Measurements from ENCODE around the gene PLEKHG5. TPM values are rescaled to one million over a fixed set of nuclear protein-coding genes. Genes with fewer than 3 reads are reported as not detected.
"Not testable (repeated sequence)": the region's sequence is repeated elsewhere in the genome, so short reads cannot be mapped to it uniquely, and the experiment has no call there.

The PLEKHG5 gene
- total RNA-seq, 1 donor from 2014 or later, result 0.22 TPM

DNA sequence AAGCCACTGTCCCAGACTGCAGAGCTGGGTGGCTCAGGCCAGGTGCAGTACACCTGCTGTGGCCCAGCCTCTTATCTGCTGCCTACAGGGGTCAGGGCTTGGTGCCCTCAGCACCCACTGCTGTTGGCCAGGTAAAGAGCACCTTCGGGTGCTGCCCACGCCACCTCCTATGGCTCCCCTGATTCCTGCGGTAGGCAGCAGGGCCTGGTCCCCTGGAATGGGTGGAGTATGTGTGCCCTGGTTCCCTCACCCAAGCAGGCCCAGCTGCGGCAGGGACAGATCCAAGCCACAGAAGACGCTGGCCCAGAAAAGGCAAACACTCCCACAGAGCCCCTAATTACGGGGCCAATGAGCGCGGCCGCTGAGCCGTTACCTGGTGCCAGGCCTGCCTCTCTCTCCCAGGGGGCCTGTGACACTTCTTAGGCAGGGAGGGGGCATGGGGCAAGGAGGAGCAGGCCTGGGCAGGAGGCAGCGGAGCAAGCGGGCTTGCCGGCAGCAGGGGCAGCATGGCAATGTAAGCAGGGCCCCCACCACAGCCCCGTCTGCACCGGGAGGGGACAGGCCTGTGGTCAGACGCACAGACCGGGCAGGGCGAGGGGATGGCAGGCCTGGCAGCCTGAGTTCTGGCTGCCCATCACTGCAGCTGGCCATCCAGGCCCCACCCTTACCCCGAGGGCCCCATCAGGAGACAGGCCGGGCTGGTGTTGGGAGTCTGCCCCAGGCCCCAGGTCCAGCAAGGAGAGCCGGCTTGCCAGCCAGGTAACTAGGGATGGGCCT lies 47.9 kb downstream of the PLEKHG5 start:
- no peak overlapping the region for H3K27ac Mint-ChIP-seq
- TF ChIP-seq CTCF (IDR thresholded peaks at IDR 0.05), result no peak
- H3K9me3 Mint-ChIP-seq, result no peaks in the 10 kb centered on the region
- peaks cover 11% of the 10 kb centered on the region for H3K4me1 Mint-ChIP-seq
- H3K4me3 Mint-ChIP-seq, result no peak overlapping the region
- intact Hi-C loops (cut with micrococcal nuclease), result no loop called here
- H3K27me3 Mint-ChIP-seq, result peaks cover 32% of the 10 kb centered on the region
- H3K36me3 Mint-ChIP-seq (ENCODE audit: low read depth), result no peaks in the 10 kb centered on the region
- CTCF ChIA-PET, result no interaction called here
- ATAC-seq (ENCODE audit: low read depth) (no peak), DNase-seq (no peak)
- POLR2A ChIA-PET, result no interaction called here

DNA sequence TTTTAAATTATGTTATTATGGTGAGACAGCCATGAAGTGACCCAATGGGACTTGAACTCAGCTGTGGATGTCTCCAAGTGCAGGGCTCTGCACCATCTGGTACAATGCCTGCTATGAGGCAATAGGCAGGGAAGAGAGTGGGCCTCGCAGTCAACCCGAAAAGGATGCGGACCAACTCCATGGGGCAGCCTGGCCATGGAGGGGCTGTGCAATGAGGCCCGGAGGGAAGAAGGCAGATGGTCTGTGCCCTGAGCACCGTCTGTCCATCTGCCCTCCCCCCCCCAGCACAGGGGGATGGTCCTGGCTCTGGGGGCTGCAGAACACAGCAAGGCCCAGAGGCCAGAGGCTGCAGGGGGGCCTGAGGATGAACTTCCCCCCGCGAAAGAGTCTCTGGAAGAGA lies 49.9 kb downstream of the PLEKHG5 start:
- ATAC-seq (ENCODE audit: low read depth) (no peak), DNase-seq (no peak)
- ChIA-PET POLR2A (no interaction called here), CTCF (interaction anchor here (1.0 to 2.2 kb wide), 2 partner anchors 18 to 44 kb away, joined by 3 to 9 read pairs; no protein-coding TSS in a partner anchor)
- Mint-ChIP-seq H3K4me1 (peaks cover 10% of the 10 kb centered on the region), H3K9me3 (no peaks in the 10 kb centered on the region), H3K36me3 (ENCODE audit: low read depth) (no peaks in the 10 kb centered on the region), H3K4me3 (no peak overlapping the region), H3K27me3 (peaks cover 40% of the 10 kb centered on the region), H3K27ac (no peak overlapping the region)
- intact Hi-C loops (cut with micrococcal nuclease), result no loop called here
- TF ChIP-seq CTCF (IDR thresholded peaks at IDR 0.05), result no peak

DNA sequence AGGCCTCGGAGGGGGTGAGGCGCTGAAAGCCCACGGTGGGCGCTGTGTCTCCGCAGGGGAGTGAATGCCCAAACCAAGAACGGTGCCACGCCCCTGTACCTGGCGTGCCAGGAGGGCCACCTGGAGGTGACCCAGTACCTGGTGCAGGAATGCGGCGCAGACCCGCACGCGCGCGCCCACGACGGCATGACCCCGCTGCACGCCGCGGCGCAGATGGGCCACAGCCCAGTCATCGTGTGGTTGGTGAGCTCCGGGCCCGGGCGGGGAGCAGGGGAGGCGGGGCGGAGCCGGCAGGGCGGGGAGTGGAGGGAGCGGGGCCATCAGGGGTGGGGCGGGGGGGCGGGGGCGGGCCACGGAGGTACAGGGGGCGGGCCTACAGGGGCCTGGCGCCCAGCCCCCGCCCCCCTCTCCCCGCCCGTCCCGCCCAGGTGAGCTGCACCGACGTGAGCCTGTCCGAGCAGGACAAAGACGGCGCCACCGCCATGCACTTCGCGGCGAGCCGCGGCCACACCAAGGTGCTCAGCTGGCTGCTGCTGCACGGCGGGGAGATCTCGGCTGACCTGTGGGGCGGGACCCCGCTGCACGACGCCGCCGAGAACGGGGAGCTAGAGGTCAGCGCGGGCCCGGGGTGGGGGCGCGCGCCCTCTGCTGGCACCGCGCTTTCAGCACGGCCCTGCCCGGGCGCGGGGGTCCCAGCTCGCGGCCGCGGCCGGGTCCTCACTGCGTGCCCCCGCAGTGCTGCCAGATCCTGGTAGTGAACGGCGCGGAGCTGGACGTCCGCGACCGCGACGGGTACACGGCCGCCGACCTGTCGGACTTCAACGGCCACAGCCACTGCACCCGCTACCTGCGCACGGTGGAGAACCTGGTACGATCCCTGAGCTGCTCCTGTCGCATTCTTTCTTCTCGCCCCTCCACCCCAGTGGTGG lies 51.0 kb downstream of the PLEKHG5 start:
- ATAC-seq (ENCODE audit: low read depth), result peak; percentile 81
- no peak overlapping the region for H3K27ac Mint-ChIP-seq

DNA sequence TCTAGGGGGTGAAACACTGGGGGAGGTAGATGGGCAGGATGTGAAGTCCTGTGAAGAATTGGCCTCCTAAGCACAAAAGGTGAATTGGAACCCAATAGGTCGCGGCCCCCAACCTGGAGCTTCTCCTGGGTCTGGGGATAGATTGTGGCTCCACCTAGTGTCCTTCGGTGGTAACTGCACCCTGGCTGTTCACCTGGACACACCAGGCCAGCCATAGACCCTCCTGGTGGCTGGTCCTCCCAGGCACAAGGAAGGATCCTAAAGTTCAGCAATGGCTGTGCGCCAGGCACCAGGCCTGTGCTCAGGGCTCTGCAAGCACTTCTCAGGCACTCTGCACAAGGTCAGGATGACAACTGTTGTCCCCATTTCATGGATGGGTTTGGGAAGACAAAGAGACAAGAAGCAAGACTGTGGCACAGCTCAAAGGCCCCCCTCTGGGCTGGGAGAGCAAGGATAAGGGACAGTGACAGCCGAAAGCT lies 53.4 kb downstream of the PLEKHG5 start:
- POLR2A ChIA-PET, result no interaction called here

More for the DNA sequence above, 51.0 kb downstream of the PLEKHG5 start:
- no peak for TF ChIP-seq CTCF (IDR thresholded peaks at IDR 0.05)
- Mint-ChIP-seq H3K4me1 (peaks cover 7% of the 10 kb centered on the region), H3K9me3 (no peaks in the 10 kb centered on the region), H3K27me3 (peaks cover 38% of the 10 kb centered on the region), H3K36me3 (ENCODE audit: low read depth) (no peaks in the 10 kb centered on the region), H3K4me3 (peak overlapping the region; percentile 35)
- DNase-seq, result peak; percentile 47
- ChIA-PET CTCF (interaction anchor here (1.0 to 2.2 kb wide), 7 partner anchors 17 to 193 kb away, joined by 3 to 9 read pairs (median 4); no protein-coding TSS in a partner anchor), POLR2A (no interaction called here)
- intact Hi-C loops (cut with micrococcal nuclease), result no loop called here

DNA sequence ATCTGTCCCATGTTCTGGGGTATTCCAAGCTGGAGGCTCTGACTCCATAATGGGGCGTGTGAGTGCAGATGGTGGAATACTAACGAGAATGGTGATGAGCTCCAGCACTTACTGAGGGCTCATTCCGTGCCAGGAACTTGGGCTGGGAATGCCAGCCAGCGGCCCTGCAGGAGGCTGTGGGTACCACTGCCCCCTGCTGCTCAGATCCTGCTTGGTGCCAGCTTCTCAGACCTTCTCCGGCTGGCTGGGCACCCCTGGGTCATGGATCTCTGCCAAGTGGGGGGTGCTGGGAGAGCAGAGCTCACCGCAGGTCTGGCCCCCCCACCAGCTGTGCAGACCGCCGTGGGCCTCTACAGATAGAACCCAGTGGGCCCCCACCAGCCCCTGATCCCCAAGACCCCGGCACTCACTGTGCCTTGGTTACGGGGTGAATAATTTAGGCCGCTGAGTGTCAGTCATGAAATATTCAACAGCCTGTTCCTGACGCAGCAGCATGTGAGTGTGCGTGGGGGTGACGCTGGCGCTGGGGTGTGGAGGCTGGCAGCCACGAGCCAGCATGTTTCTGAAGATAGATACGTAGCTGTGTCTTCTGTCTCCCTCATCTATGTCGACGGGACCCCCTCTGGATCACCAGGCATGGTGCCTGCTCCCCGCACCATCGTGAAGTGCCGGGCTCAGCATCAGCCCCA lies 54.3 kb downstream of the PLEKHG5 start:
- peaks cover 44% of the 10 kb centered on the region for H3K27me3 Mint-ChIP-seq
- H3K9me3 Mint-ChIP-seq; H3K4me1 Mint-ChIP-seq; DNase-seq; H3K27ac Mint-ChIP-seq; H3K4me3 Mint-ChIP-seq; intact Hi-C loops (cut with micrococcal nuclease); H3K36me3 Mint-ChIP-seq (ENCODE audit: low read depth); POLR2A ChIA-PET; ATAC-seq (ENCODE audit: low read depth): not testable (repeated sequence)
- CTCF ChIA-PET, result interaction anchor here (0.7 to 2.8 kb wide), 10 partner anchors 10 to 191 kb away, joined by 3 to 26 read pairs (median 5); partner anchors contain the start of genes NOL9 and PLEKHG5

More for the DNA sequence above, 53.4 kb downstream of the PLEKHG5 start:
- Mint-ChIP-seq H3K36me3 (ENCODE audit: low read depth) (no peaks in the 10 kb centered on the region), H3K4me3 (no peak overlapping the region), H3K4me1 (peaks cover 7% of the 10 kb centered on the region), H3K27ac (no peak overlapping the region), H3K27me3 (peaks cover 44% of the 10 kb centered on the region), H3K9me3 (no peaks in the 10 kb centered on the region)
- ATAC-seq (ENCODE audit: low read depth) (peak; percentile 59), DNase-seq (peak; percentile 57)
- intact Hi-C loops (cut with micrococcal nuclease), result loop anchor here (1.0 kb wide), 2 partner anchors 15 to 192 kb away; no protein-coding TSS in a partner anchor
- peak; percentile 68 for TF ChIP-seq CTCF (IDR thresholded peaks at IDR 0.05)
- CTCF ChIA-PET, result interaction anchor here (0.7 to 2.8 kb wide), 10 partner anchors 11 to 191 kb away, joined by 3 to 26 read pairs (median 6); partner anchors contain the start of genes NOL9 and PLEKHG5

DNA sequence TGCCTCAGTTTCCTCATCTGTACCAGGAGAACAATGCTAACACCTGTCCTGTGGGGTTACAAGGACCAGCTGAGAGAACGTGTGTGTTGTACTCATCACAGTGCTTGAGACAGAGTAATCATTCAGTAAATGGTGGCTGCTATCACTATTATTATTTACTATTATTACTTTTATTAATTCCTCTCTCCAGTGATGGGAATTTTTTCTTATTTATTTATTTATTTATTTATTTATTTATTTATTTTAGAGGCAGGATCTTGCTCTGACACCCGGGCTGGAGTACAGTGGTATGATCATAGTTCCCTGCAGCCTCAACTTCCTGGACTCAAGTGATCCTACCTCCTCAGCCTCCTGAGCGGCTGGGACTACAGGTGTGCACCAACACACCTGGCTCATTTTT lies 55.2 kb downstream of the PLEKHG5 start:
- peaks cover 39% of the 10 kb centered on the region for H3K27me3 Mint-ChIP-seq
- intact Hi-C loops (cut with micrococcal nuclease); H3K4me3 Mint-ChIP-seq; DNase-seq; H3K9me3 Mint-ChIP-seq; H3K36me3 Mint-ChIP-seq (ENCODE audit: low read depth); ATAC-seq (ENCODE audit: low read depth); H3K27ac Mint-ChIP-seq; H3K4me1 Mint-ChIP-seq; POLR2A ChIA-PET: not testable (repeated sequence)
- CTCF ChIA-PET, result interaction anchor here (0.8 to 1.7 kb wide), 2 partner anchors 10 to 187 kb away, joined by 3 to 6 read pairs; no protein-coding TSS in a partner anchor
